AG20443 (cell line): ENCODE results near the gene ADIPOR2.
"Not testable (repeated sequence)": the region's sequence is repeated elsewhere in the genome, so short reads cannot be mapped to it uniquely, and the experiment has no call there.

Experiments
- DNase-seq: peaks from one replicate; pipeline ENCODE4 v3.0.0; 2012; ENCODE audit warnings: low spot score, mixed read lengths

The ADIPOR2 gene

GRCh38 chr12:1812650-1813302 lies 121.9 kb downstream of the ADIPOR2 start:
- peak; percentile 53 for DNase-seq

DNA sequence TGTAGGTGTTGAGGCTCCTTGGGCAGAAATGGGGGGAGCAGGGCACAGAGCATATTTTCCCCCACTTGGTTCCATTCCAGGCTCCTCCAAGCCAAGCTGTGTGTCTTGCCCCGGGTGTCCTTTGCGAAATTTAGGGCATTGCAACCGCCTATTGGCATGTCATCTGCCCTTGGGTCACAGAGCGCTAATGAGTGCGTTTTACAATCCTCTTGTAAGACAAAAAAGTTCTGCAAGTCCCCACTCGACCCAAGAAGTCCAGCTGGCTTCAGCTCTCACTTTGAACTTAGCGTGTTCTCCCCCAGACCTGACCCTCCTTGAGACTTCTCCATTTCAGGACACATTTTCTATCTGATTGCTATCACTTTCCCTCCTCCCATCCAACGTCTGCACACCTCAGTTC lies 123.4 kb downstream of the ADIPOR2 start:
- no peak for DNase-seq

DNA sequence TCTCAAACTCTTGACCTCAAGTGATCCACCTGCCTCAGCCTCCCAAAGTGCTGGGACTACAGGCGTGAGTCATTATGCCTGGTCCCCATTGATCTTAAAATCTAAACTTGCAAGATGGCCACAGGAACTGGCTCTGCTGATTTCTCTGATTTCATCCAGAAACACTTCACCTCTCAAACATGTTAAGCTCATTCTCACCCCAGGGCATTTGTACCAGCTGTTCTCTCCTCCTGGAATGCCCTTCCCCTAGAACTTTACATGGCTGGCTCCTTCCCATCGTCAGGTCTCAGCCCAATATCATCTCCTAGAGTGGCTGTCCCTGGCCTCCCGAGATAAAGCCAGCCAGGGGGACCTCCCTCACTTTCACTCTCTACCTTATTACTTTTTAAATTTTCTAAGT lies 124.2 kb downstream of the ADIPOR2 start:
- no peak for DNase-seq

DNA sequence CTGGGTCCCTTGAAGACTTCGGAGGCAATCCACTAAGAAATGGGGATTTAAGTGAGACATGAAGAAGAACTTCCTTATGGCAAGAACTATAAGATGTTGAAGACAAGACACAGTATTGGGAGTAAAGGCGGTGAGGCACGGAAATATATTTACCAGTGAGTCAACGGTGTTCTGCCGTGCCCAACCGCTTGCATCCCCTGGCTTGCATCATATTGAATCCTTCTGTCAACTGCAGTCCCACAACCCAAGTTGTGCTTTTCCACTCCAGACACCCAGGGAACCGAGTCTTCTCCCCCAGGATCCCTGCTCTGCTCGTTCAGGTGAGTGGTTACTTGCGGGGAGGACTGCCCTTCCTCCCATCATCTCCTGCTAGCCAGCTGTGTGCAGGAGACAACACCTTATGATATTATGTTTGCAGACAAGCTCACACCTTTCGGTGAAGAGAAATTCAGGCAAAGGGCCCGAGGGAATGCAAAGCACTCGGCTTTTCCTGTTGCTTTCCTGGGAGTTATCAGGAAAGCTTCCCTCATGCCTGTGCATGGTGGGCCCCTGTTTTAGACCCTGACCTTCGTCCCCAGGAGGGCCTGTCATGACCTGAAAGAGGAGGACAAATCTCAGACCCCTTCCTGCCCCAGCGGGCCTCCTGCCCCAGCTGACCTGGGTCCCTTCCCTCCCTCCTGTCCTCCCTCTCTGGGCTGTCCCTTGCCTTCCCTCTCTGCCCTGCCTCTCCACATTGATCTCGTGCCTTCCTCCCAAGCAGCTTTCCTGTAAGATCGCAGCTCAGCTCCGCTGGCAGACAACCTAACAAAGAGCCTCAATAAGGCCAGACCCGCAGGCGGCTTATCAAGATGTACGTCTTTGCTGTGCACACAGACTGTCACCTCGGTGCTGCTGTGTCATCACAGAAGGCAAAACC lies 125.2 kb downstream of the ADIPOR2 start:
- no peak for DNase-seq

- no peak for DNase-seq
Measured at GRCh38 chr12:1816730-1817348, 126.0 kb downstream of the ADIPOR2 start.

GRCh38 chr12:1817928-1818327 lies 127.1 kb downstream of the ADIPOR2 start:
- DNase-seq, result not testable (repeated sequence)

DNA sequence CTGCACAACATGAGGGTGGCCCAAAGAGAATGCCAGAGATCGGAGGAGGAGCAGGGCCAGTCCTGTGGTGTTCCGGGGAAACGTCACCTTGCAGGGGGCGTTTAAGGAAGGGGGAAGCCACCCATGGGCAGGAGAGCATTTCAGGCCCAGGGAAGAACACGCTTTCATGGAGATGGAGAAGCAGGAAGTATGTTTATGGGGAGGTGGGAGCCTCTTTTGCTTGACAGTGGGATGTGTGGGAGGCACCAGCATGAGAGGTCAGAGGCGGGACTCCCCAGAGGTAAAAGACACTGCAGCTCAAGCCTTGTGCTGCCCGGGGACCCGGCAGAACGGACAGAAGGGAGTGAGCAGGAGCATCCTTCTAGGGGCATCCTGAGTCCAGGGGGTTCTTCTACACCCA lies 128.2 kb downstream of the ADIPOR2 start:
- DNase-seq, result no peak

DNA sequence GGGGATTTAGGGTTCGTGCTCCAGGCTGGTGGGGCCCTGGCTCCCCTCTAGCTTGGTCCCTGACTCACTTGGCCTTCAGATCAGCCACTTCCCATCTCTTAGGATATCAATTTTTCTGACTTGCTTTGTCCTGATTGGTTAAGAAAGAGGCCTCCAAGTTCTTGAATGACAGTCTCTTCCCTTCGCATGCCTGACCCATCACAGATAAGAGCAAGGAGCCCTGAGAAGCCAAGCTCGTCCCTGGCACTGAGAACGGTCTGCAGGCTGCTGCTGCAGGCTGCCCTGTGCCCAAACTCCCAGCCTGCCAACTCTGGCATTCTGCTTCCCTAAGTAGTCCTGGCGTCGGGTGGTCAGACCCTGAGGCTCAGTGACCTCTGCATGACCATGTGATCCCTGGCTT lies 128.7 kb downstream of the ADIPOR2 start:
- no peak for DNase-seq

- no peak for DNase-seq
Measured at GRCh38 chr12:1820191-1820895, 129.5 kb downstream of the ADIPOR2 start, which contains the start of gene LRTM2. Gene LRTM2 (plus strand): TSS chr12:1820565. CDS start chr12:1828149, 7,584 bp downstream.

DNA sequence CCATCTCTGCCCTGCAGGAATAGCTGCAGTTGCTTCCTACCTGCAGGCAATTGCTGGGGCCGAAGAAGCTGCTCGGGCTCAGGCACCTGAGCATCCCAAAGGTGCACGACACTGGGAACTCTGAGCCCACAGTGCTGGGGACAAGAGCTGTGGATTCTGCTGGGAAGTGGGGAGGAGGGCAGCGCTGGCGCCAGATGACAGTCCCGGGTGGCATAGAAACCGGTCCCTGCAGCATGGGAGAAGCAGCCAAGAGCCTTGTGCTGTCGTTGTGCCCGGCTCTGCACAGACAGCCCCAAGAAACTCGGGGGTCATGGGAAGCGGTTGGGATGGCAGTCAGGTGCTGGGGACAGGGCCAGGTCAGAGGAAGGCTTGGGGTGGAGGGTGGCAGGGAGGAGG lies 130.0 kb downstream of the ADIPOR2 start:
- DNase-seq, result no peak

- DNase-seq, result no peak
Measured at GRCh38 chr12:1821805-1822204, 130.9 kb downstream of the ADIPOR2 start.

DNA sequence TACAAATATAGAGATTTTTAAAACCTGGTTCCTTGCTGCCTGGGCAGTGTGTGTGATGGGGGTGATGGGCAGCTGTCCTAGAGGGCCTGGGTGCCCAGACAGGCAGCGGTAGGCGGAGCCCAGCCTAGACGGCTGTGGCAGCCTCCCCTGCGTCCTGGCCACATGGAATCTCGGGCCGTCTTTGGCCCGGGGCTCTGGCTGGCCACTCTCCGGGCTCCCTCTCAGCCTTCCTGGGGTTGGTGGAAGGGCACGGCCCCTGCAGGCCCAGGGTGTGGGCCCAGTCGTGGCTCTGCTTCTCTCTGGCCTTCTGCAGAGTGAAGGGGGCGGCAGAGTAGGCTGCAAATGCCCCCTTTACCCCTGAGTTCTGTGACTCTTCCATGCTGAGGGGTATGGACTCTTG lies 131.8 kb downstream of the ADIPOR2 start:
- no peak for DNase-seq

DNA sequence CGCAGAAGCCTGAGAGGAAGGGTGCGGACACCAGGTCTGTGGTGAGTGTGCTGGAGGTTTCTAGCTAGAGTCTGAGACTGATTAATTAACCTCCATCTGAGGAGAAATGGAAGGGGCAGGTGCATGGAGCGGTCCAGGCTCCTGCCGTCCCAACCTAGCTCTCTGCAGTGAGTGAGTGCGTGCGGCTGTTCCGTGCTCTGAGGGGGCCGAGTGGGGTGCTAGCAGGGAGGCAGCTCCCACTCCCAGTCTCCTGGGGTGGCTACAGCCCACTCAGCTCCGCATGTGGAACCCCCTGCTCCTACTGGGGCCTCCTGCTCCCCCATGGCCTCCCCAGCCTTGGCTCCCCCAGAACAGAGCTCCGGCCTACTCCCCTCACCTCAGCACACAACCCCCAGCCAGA lies 132.4 kb downstream of the ADIPOR2 start:
- no peak for DNase-seq

DNA sequence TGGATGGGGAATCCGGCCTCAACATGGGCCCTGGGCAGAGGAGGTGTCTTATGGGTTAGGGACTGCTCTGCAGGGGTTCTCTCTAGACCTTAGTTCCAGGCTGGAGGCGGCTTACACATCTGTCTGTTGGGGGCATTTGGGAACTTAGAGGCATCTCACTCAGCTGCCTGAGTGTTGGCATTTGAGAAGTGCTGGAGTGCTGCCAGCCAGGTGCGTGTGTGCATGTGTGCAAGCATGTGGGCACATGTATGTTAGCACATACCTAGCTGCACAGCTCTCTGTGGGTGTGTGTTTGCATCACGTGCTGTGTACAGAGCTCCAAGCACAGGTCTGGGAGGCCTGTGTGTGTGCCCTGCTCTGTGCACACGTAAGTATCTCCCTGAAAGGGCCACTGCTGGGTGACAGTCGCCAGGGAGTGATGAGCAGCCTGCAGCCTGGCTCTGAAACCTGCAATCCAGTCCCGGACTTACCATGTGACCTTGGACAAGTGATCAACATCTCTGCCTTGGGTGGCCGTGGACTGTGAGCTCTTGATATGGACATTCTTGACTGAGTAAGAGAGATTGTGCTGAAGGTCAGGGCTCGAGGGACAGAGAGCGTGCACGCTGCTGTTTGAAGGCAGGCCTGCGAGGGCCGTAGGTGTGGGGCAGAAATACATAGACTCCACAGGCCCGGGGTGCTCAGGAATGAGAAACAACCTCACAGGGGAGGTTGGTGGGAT lies 134.7 kb downstream of the ADIPOR2 start:
- no peak for DNase-seq

GRCh38 chr12:1826401-1826800 lies 135.5 kb downstream of the ADIPOR2 start:
- no peak for DNase-seq

DNA sequence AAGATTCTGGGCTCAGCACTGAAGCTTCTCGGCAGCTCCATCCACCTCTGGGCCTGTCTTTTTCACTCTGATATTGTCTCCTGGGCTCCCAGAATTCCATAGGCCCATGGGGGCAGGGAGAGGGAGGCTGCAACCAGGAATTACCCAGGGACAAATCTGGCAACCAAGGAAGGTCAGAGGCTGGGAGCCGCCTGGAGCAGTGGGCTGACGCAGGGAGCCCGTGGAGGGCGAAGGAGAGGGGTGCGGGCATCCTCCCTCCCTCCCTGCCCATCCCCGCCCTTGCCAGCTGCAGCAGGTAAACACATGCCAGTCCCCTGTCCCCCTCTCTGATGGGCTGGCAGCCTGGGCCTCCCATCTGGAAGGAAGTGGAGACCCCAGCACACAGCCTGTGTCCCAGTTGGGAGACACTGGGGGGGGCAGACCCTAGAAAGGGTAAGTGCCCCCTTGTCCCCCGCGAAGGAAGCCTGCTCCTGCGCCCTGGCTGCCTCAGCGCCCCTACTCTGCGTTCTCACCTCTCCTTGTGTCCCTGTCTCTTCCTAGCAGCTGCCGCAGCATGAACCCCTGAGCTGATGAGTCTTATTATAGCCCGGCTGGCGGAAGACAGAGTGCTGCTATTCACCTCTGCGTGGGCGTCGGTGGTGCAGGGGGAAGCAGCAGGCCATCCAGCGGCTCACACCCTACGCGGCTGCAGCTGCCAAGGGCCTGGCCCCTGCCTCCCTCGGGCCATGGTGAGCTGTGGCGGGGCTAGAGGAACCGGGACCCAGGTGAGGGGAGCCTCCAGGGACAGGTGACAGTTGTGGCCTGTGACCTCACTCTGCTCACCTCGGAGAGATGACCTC lies 136.2 kb downstream of the ADIPOR2 start:
- DNase-seq, result no peak

- no peak for DNase-seq
Measured at GRCh38 chr12:1827826-1828805, 137.2 kb downstream of the ADIPOR2 start.

GRCh38 chr12:1828856-1829255 lies 138.0 kb downstream of the ADIPOR2 start:
- DNase-seq, result no peak

- no peak for DNase-seq
Measured at GRCh38 chr12:1829306-1829900, 138.5 kb downstream of the ADIPOR2 start.
